GM21367 (cell line): ENCODE results near the gene SEMA4G.

Experiments used
- ATAC-seq: cut with Tn5 transposase; IDR thresholded peaks from one replicate; pipeline ENCODE4 v1.9.1; 2021; ENCODE audit not compliant: unreplicated experiment

SEMA4G gene

GRCh38 chr10:101005869-101006567 is 36.7 kb downstream of the SEMA4G start:
- no peak for ATAC-seq

- no peak for ATAC-seq
Measured at GRCh38 chr10:101006593-101007098, 37.3 kb downstream of the SEMA4G start.

- no peak for ATAC-seq
Measured at GRCh38 chr10:101007099-101007711, 37.9 kb downstream of the SEMA4G start.

GRCh38 chr10:101007915-101008822 is 38.9 kb downstream of the SEMA4G start:
- no peak for ATAC-seq

- ATAC-seq = no peak
Measured at GRCh38 chr10:101008823-101009423, 39.6 kb downstream of the SEMA4G start.

- ATAC-seq = no peak
Measured at GRCh38 chr10:101010329-101010728, 41.0 kb downstream of the SEMA4G start.

- ATAC-seq = no peak
Measured at GRCh38 chr10:101011517-101012423, 42.5 kb downstream of the SEMA4G start.

- peak; percentile 76 for ATAC-seq
Measured at GRCh38 chr10:101012525-101013364, 43.4 kb downstream of the SEMA4G start.

- no peak for ATAC-seq
Measured at GRCh38 chr10:101013365-101013825, 44.1 kb downstream of the SEMA4G start.

- ATAC-seq = no peak
Measured at GRCh38 chr10:101014230-101014884, 45.1 kb downstream of the SEMA4G start.

GRCh38 chr10:101014966-101015581 is 45.8 kb downstream of the SEMA4G start:
- ATAC-seq = no peak

GRCh38 chr10:101015582-101015973 is 46.3 kb downstream of the SEMA4G start:
- no peak for ATAC-seq

GRCh38 chr10:101016814-101017213 is 47.5 kb downstream of the SEMA4G start:
- no peak for ATAC-seq

GRCh38 chr10:101018118-101018599 is 48.9 kb downstream of the SEMA4G start:
- ATAC-seq = no peak

- no peak for ATAC-seq
Measured at GRCh38 chr10:101018600-101019439, 49.5 kb downstream of the SEMA4G start.
